ENCODE data around the gene LRP5. TPM values are rescaled to one million over a fixed set of nuclear protein-coding genes. Genes with fewer than 3 reads are reported as not detected.

The LRP5 gene
- total RNA-seq, 1 experiment from 2014 or later, result 32.8 TPM

DNA sequence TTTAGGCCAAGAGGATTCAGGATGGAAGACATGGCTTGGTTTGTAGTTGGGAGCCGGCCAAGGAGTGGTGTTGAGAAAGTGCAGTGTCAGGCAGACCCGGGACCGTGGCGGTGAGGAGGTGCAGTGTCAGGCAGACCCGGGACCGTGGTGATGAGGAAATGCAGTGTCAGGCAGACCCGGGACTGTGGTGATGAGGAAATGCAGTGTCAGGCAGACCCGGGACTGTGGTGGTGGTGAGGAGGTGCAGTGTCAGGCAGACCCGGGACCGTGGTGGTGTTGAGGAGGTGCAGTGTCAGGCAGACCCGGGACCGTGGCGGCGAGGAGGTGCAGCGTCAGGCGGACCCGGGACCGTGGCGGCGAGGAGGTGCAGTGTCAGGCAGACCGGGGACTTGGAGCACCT, 59.7 kb downstream of the LRP5 start:
- no TSS peak for BruUV-seq (replicated peaks)

GRCh38 chr11:68372625-68373024, 60.2 kb downstream of the LRP5 start:
- Mint-ChIP-seq H3K4me1 (ENCODE audit: insufficient read depth, unreplicated experiment) (no peaks in the 10 kb centered on the region), H3K27ac (ENCODE audit: low read depth, unreplicated experiment) (no peak overlapping the region)

More for the DNA sequence above, 59.7 kb downstream of the LRP5 start:
- no peak overlapping the region for H3K4me3 Mint-ChIP-seq (ENCODE audit: unreplicated experiment)
- ChIA-PET POLR2A (interaction anchor here (0.6 to 1.5 kb wide), 2 partner anchors 50 to 76 kb away, joined by 3 read pairs; no protein-coding TSS in a partner anchor), CTCF (no interaction called here)
- no peaks in the 10 kb centered on the region for H3K9me3 Mint-ChIP-seq (ENCODE audit: unreplicated experiment)
- no peak for TF ChIP-seq CTCF (IDR thresholded peaks at IDR 0.05; ENCODE audit: unreplicated experiment)
- DNase-seq (ENCODE audit: unreplicated experiment), result no peak
- H3K27ac Mint-ChIP-seq (ENCODE audit: low read depth, unreplicated experiment), result no peak overlapping the region
- H3K4me1 Mint-ChIP-seq (ENCODE audit: insufficient read depth, unreplicated experiment), result no peaks in the 10 kb centered on the region
- H3K36me3 Mint-ChIP-seq (ENCODE audit: insufficient read depth, unreplicated experiment), result peaks cover 43% of the 10 kb centered on the region
- intact Hi-C loops (cut with micrococcal nuclease), result no loop called here
- H3K27me3 Mint-ChIP-seq (ENCODE audit: insufficient read depth, unreplicated experiment), result no peaks in the 10 kb centered on the region

GRCh38 chr11:68373189-68373814, 60.9 kb downstream of the LRP5 start:
- no peak overlapping the region for H3K4me3 Mint-ChIP-seq (ENCODE audit: unreplicated experiment)
- DNase-seq (ENCODE audit: unreplicated experiment), result no peak
- BruUV-seq (replicated peaks), result no TSS peak
- no peak overlapping the region for H3K27ac Mint-ChIP-seq (ENCODE audit: low read depth, unreplicated experiment)
- TF ChIP-seq CTCF (IDR thresholded peaks at IDR 0.05; ENCODE audit: unreplicated experiment), result no peak
- ChIA-PET CTCF (interaction anchor here (0.8 to 2.0 kb wide), 3 partner anchors 9 to 116 kb away, joined by 4 to 7 read pairs (median 7); no protein-coding TSS in a partner anchor), POLR2A (interaction anchor here (1.5 kb wide), 1 partner anchor 51 kb away, joined by 3 read pairs; no protein-coding TSS in a partner anchor)
- no peaks in the 10 kb centered on the region for H3K9me3 Mint-ChIP-seq (ENCODE audit: unreplicated experiment)
- H3K36me3 Mint-ChIP-seq (ENCODE audit: insufficient read depth, unreplicated experiment), result peaks cover 31% of the 10 kb centered on the region
- H3K27me3 Mint-ChIP-seq (ENCODE audit: insufficient read depth, unreplicated experiment), result no peaks in the 10 kb centered on the region
- no peaks in the 10 kb centered on the region for H3K4me1 Mint-ChIP-seq (ENCODE audit: insufficient read depth, unreplicated experiment)
- intact Hi-C loops (cut with micrococcal nuclease), result no loop called here

More at GRCh38 chr11:68372625-68373024, 60.2 kb downstream of the LRP5 start:
- no TSS peak for BruUV-seq (replicated peaks)
- Mint-ChIP-seq H3K9me3 (ENCODE audit: unreplicated experiment) (no peaks in the 10 kb centered on the region), H3K36me3 (ENCODE audit: insufficient read depth, unreplicated experiment) (peaks cover 38% of the 10 kb centered on the region), H3K4me3 (ENCODE audit: unreplicated experiment) (no peak overlapping the region), H3K27me3 (ENCODE audit: insufficient read depth, unreplicated experiment) (no peaks in the 10 kb centered on the region)
- CTCF ChIA-PET, result interaction anchor here (2.0 kb wide), 1 partner anchor 11 kb away, joined by 7 read pairs; no protein-coding TSS in a partner anchor
- POLR2A ChIA-PET, result interaction anchor here (0.6 to 1.5 kb wide), 2 partner anchors 50 to 76 kb away, joined by 3 read pairs; no protein-coding TSS in a partner anchor
- DNase-seq (ENCODE audit: unreplicated experiment), result no peak
- TF ChIP-seq CTCF (IDR thresholded peaks at IDR 0.05; ENCODE audit: unreplicated experiment), result no peak
- intact Hi-C loops (cut with micrococcal nuclease), result no loop called here

DNA sequence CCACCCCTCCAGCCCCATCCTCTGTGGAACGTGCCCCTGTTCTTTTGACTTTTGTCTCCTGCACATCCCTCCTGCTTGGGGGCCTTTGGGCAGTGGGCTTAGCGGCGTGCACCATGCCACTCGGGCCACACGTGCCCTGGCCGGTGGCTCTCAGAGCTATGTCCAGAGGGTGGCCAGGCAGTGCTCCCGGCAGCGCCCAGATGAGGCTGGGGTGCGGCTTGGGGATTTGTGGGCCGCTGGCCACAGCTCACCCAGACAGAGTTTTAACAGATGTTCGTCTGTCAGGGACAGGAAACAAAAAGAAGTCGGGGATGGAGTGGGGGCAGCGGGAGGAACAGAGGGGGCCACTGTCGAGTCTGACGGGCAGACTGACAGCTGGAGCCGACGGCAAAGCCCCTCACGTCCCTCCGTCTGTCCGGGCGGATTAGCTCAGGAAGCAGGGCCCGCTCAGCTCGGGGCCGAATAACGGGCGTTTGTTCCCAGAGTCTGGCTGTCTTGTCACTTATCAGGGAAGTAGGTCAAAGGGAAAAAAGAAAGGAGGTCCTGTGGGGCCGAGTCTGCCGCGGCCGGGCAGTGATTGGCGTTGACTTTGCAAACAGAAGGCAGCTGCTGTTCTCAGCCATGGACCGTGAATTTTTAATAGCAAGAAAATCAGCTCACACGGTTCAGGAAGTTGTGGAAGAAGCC, 61.6 kb downstream of the LRP5 start:
- ChIA-PET CTCF (interaction anchor here (0.8 to 2.0 kb wide), 3 partner anchors 9 to 117 kb away, joined by 4 to 7 read pairs (median 7); no protein-coding TSS in a partner anchor), POLR2A (interaction anchor here (1.5 kb wide), 1 partner anchor 52 kb away, joined by 3 read pairs; no protein-coding TSS in a partner anchor)
- Mint-ChIP-seq H3K36me3 (ENCODE audit: insufficient read depth, unreplicated experiment) (peaks cover 25% of the 10 kb centered on the region), H3K4me1 (ENCODE audit: insufficient read depth, unreplicated experiment) (no peaks in the 10 kb centered on the region), H3K9me3 (ENCODE audit: unreplicated experiment) (no peaks in the 10 kb centered on the region), H3K27ac (ENCODE audit: low read depth, unreplicated experiment) (no peak overlapping the region), H3K27me3 (ENCODE audit: insufficient read depth, unreplicated experiment) (no peaks in the 10 kb centered on the region), H3K4me3 (ENCODE audit: unreplicated experiment) (no peak overlapping the region)
- no peak for TF ChIP-seq CTCF (IDR thresholded peaks at IDR 0.05; ENCODE audit: unreplicated experiment)
- no peak for DNase-seq (ENCODE audit: unreplicated experiment)
- intact Hi-C loops (cut with micrococcal nuclease), result no loop called here
- no TSS peak for BruUV-seq (replicated peaks)

Measured in MCF 10A (cell line).